GM12875 (cell line): ENCODE data around the gene KYAT1.
"Not testable (repeated sequence)": the region's sequence is repeated elsewhere in the genome, so short reads cannot be mapped to it uniquely, and the experiment has no call there.

ENCODE experiments used
- H3K4me3 ChIP-seq: one replicate; pipeline ENCODE4 v1.5.1; 2011; ENCODE audit warnings: low read depth, low read length, control low read depth
- CTCF ChIP-seq: IDR thresholded peaks from 2 replicates; pipeline ENCODE4 v1.5.1; 2011; ENCODE audit warnings: low read depth, mild to moderate bottlenecking, control low read depth, inconsistent platforms, low read length, moderate library complexity, borderline replicate concordance; ENCODE audit not compliant: insufficient read depth

KYAT1 gene

GRCh38 chr9:128808543-128808942, 73.2 kb downstream of the KYAT1 start:
- H3K4me3 ChIP-seq = no peak overlapping the region
- no peak for TF ChIP-seq CTCF

- no peak overlapping the region for H3K4me3 ChIP-seq
- no peak for TF ChIP-seq CTCF
These were observed 73.9 kb downstream of the KYAT1 start for GRCh38 chr9:128807827-128808226.

GRCh38 chr9:128805661-128806060, 76.1 kb downstream of the KYAT1 start:
- no peak for TF ChIP-seq CTCF
- no peak overlapping the region for H3K4me3 ChIP-seq

- TF ChIP-seq CTCF = no peak
- H3K4me3 ChIP-seq = no peak overlapping the region
These were observed 79.3 kb downstream of the KYAT1 start for GRCh38 chr9:128802482-128802881.

GRCh38 chr9:128800061-128800460, 81.7 kb downstream of the KYAT1 start:
- no peak for TF ChIP-seq CTCF
- H3K4me3 ChIP-seq = no peak overlapping the region

GRCh38 chr9:128798896-128799295, 82.9 kb downstream of the KYAT1 start:
- TF ChIP-seq CTCF = no peak
- no peak overlapping the region for H3K4me3 ChIP-seq

GRCh38 chr9:128794961-128795360, 86.8 kb downstream of the KYAT1 start:
- not testable (repeated sequence) for H3K4me3 ChIP-seq
